Panc1 (cell line): ENCODE results near the gene ANKH. TPM values are rescaled to one million over a fixed set of nuclear protein-coding genes. Genes with fewer than 3 reads are reported as not detected.

ENCODE experiments used
- ATAC-seq: fragments of 200-7000 bp; cut with Tn5 transposase; 2 replicates; pipeline ENCODE4 v1.9.1; 2020; ENCODE audit warnings: mild to moderate bottlenecking, moderate library complexity
- BruUV-seq: library from RNA; stranded (reverse); fragments of 400-500 nt; replicated peaks from 2 replicates; lab custom pipeline; 2021; lab: Mats Ljungman, UMichigan
- CTCF ChIA-PET: fragments of 300-600 bp; sonication (Branson Sonifier 250); formaldehyde crosslinking; loops from one replicate; lab custom pipeline; 2022; ENCODE audit warnings: antibody characterized with exemption; lab: Charles Lee
- POLR2A ChIA-PET: fragments of 300-600 bp; sonication (Branson Sonifier 250); formaldehyde crosslinking; loops from one replicate; lab custom pipeline; 2022; ENCODE audit warnings: antibody characterized with exemption; lab: Charles Lee
- DNase-seq: peaks from one replicate; pipeline ENCODE4 v3.0.0-alpha.2; 2010; ENCODE audit warnings: low read depth, low spot score
- H3K27ac ChIP-seq: 2 replicates; pipeline ENCODE4 v1.5.1; 2011; ENCODE audit warnings: mild to moderate bottlenecking, low read length, inconsistent platforms
- H3K27me3 ChIP-seq: fragments of 200-500 bp; sonication (Bioruptor generic); 2 replicates; pipeline ENCODE4 v1.6.0; 2014; ENCODE audit warnings: low read length, inconsistent platforms; ENCODE audit not compliant: control insufficient read depth, insufficient read depth
- H3K36me3 ChIP-seq: fragments of 200-500 bp; sonication (Bioruptor generic); 2 replicates; pipeline ENCODE4 v1.5.1; 2014; ENCODE audit warnings: inconsistent platforms, mild to moderate bottlenecking, low read length, moderate library complexity; ENCODE audit not compliant: control insufficient read depth, insufficient read depth
- H3K4me1 ChIP-seq: 2 replicates; pipeline ENCODE4 v1.5.1; 2011; ENCODE audit warnings: inconsistent platforms, mild to moderate bottlenecking, low read length, moderate library complexity; ENCODE audit not compliant: control insufficient read depth, insufficient read depth
- H3K4me3 ChIP-seq, 2 experiments: 2 replicates each; pipeline ENCODE4 v1.5.1; 2011 to 2012; ENCODE audit warnings: low read depth in 2 of 2, low read length in 2 of 2, mild to moderate bottlenecking in 2 of 2, inconsistent platforms in 1 of 2, moderate library complexity in 1 of 2
- H3K9me3 ChIP-seq: fragments of 200-500 bp; sonication (Bioruptor generic); 2 replicates; pipeline ENCODE4 v1.5.1; 2014; ENCODE audit warnings: low read depth, mild to moderate bottlenecking, inconsistent platforms, low read length, moderate library complexity; ENCODE audit not compliant: control insufficient read depth, insufficient read depth
- CTCF ChIP-seq: fragments of 450-650 bp; IDR thresholded peaks from 2 replicates; pipeline ENCODE4 v1.5.1; 2017; ENCODE audit warnings: mild to moderate bottlenecking
- POLR2AphosphoS5 ChIP-seq: IDR thresholded peaks from 2 replicates; pipeline ENCODE4 v1.6.1; 2012; ENCODE audit warnings: mild to moderate bottlenecking, low read depth, low read length, moderate library complexity
- REST ChIP-seq, 2 experiments: IDR thresholded peaks; 2 replicates each; pipeline ENCODE4 v1.6.1; 2011 to 2012; ENCODE audit warnings: low read depth in 2 of 2, control low read depth in 1 of 2, low read length in 1 of 2, mild to moderate bottlenecking in 1 of 2, moderate library complexity in 1 of 2; ENCODE audit not compliant: insufficient read depth in 1 of 2
- SIN3A ChIP-seq: IDR thresholded peaks from 2 replicates; pipeline ENCODE4 v1.6.1; 2012; ENCODE audit warnings: low read depth, mild to moderate bottlenecking, low read length, moderate library complexity, borderline replicate concordance; ENCODE audit not compliant: insufficient read depth
- TCF7L2 ChIP-seq: IDR thresholded peaks from 2 replicates; pipeline ENCODE4 v1.6.1; 2011; ENCODE audit warnings: mild to moderate bottlenecking, low read depth, low read length, inconsistent platforms
- in situ Hi-C: cut with HindIII; loops from 2 replicates; pipeline ENCODE4 v1.10.0; 2016; ENCODE audit warnings: low sequenced_read_pairs, low pct_unique_long_range_greater_than_20kb
- intact Hi-C: fragments of 100-400 bp; cut with micrococcal nuclease; formaldehyde crosslinking; loops from one replicate; pipeline ENCODE4 v1.10.0; 2022; ENCODE audit not compliant: unreplicated experiment
- total RNA-seq: library from RNA; stranded (reverse); gene quantifications from one replicate; pipeline ENCODE4 v1.2.1, GENCODE V29; 2021; ENCODE audit not compliant: unreplicated experiment

ANKH gene
- total RNA-seq, 1 experiment from 2014 or later: 11.2 TPM

- ATAC-seq (no peak), DNase-seq (no peak)
- H3K4me1 ChIP-seq: no peaks in the 10 kb centered on the region
- no peak overlapping the region for H3K27ac ChIP-seq
- ChIA-PET POLR2A (no interaction called here), CTCF (no interaction called here)
- no peak overlapping the region for H3K4me3 ChIP-seq
- H3K36me3 ChIP-seq: no peaks in the 10 kb centered on the region
- no TSS peak for BruUV-seq
- in situ Hi-C loops: no loop called here
- intact Hi-C loops: no loop called here
- H3K27me3 ChIP-seq: no peaks in the 10 kb centered on the region
- no peaks in the 10 kb centered on the region for H3K9me3 ChIP-seq
- no peak for TF ChIP-seq SIN3A
Measured at GRCh38 chr5:14787801-14788579, 83.6 kb downstream of the ANKH start.

- H3K36me3 ChIP-seq: no peaks in the 10 kb centered on the region
- no peak for ATAC-seq
- no peak overlapping the region for H3K27ac ChIP-seq
- H3K27me3 ChIP-seq: no peaks in the 10 kb centered on the region
- no peak for DNase-seq
- POLR2A ChIA-PET: no interaction called here
- H3K4me3 ChIP-seq: no peak overlapping the region
- BruUV-seq: no TSS peak
- H3K4me1 ChIP-seq: no peaks in the 10 kb centered on the region
- in situ Hi-C loops: no loop called here
- H3K9me3 ChIP-seq: no peaks in the 10 kb centered on the region
- TF ChIP-seq TCF7L2: no peak
- TF ChIP-seq SIN3A: no peak
- no peak for TF ChIP-seq POLR2AphosphoS5
- TF ChIP-seq CTCF: no peak
- TF ChIP-seq REST (IDR thresholded peaks at IDR 0.05; ENCODE audit: insufficient read depth in 1 of 2, low read depth in 2 of 2, low read length in 1 of 2): no peak
- intact Hi-C loops: no loop called here
- CTCF ChIA-PET: no interaction called here
Measured at GRCh38 chr5:14783691-14784090, 87.9 kb downstream of the ANKH start.

- no peak for TF ChIP-seq POLR2AphosphoS5
- no peak for TF ChIP-seq REST (IDR thresholded peaks at IDR 0.05; ENCODE audit: insufficient read depth in 1 of 2, low read depth in 2 of 2, low read length in 1 of 2)
- no peak for TF ChIP-seq CTCF
- no peak for TF ChIP-seq SIN3A
- TF ChIP-seq TCF7L2: no peak
- no peaks in the 10 kb centered on the region for H3K4me1 ChIP-seq
- H3K27ac ChIP-seq: no peak overlapping the region
- ChIA-PET POLR2A (no interaction called here), CTCF (no interaction called here)
- H3K27me3 ChIP-seq: no peaks in the 10 kb centered on the region
- ATAC-seq (no peak), DNase-seq (no peak)
- H3K9me3 ChIP-seq: no peaks in the 10 kb centered on the region
- H3K36me3 ChIP-seq: no peaks in the 10 kb centered on the region
- no TSS peak for BruUV-seq
- intact Hi-C loops (no loop called here), in situ Hi-C loops (no loop called here)
- H3K4me3 ChIP-seq: no peak overlapping the region
Measured at GRCh38 chr5:14782591-14782990, 89.0 kb downstream of the ANKH start.
